SK-N-SH treated with all-trans-retinoic acid at 6 μM for 48 hours (cell line): ENCODE results near the gene KCTD14.

ENCODE experiments used
- BACH2 ChIP-seq: fragments of 250-450 bp; sonication (Bioruptor Pico); IDR thresholded peaks from 2 replicates; pipeline ENCODE4 v1.9.0; 2021; ENCODE audit warnings: mild to moderate bottlenecking, borderline replicate concordance
- CREB5 ChIP-seq: fragments of 250-450 bp; sonication (Bioruptor Pico); IDR thresholded peaks from 2 replicates; pipeline ENCODE4 v1.5.1; 2020; ENCODE audit warnings: low read depth, mild to moderate bottlenecking, moderate library complexity
- CSDC2 ChIP-seq: fragments of 250-450 bp; sonication (Bioruptor Pico); IDR thresholded peaks from 2 replicates; pipeline ENCODE4 v1.5.0; 2020; ENCODE audit warnings: mild to moderate bottlenecking, moderate library complexity
- ESRRG ChIP-seq: fragments of 250-450 bp; sonication (Bioruptor Pico); IDR thresholded peaks from 2 replicates; pipeline ENCODE4 v1.6.1; 2021; ENCODE audit warnings: mild to moderate bottlenecking
- ISL1 ChIP-seq: fragments of 250-450 bp; sonication (Bioruptor Pico); IDR thresholded peaks from 2 replicates; pipeline ENCODE4 v2.1.2; 2022; ENCODE audit warnings: mild to moderate bottlenecking, moderate library complexity
- OSR1 ChIP-seq: fragments of 250-450 bp; sonication (Bioruptor Pico); IDR thresholded peaks from 2 replicates; pipeline ENCODE4 v1.8.0; 2022; ENCODE audit warnings: moderate library complexity, mild to moderate bottlenecking, inconsistent platforms
- PATZ1 ChIP-seq: fragments of 250-450 bp; sonication (Bioruptor Pico); IDR thresholded peaks from 2 replicates; pipeline ENCODE4 v1.8.0; 2020; ENCODE audit warnings: mild to moderate bottlenecking, moderate library complexity, borderline replicate concordance
- SNAI2 ChIP-seq: fragments of 250-450 bp; sonication (Bioruptor Pico); IDR thresholded peaks from 2 replicates; pipeline ENCODE4 v1.5.0; 2020; ENCODE audit warnings: mild to moderate bottlenecking, moderate library complexity

GRCh38 chr11:77967121-77967520, 56.0 kb downstream of the KCTD14 start:
- TF ChIP-seq CSDC2 (CRISPR knock-in tag) (no peak), CREB5 (CRISPR knock-in tag) (no peak), BACH2 (CRISPR knock-in tag) (no peak), ESRRG (CRISPR knock-in tag) (no peak), ISL1 (no peak), PATZ1 (CRISPR knock-in tag) (no peak), SNAI2 (CRISPR knock-in tag) (no peak), OSR1 (CRISPR knock-in tag) (no peak)
